GM18858 (cell line): ENCODE results near the gene FCHSD2.

Experiments
- ATAC-seq: cut with Tn5 transposase; IDR thresholded peaks from one replicate; pipeline ENCODE4 v1.9.1; 2021; ENCODE audit not compliant: unreplicated experiment

The FCHSD2 gene

DNA sequence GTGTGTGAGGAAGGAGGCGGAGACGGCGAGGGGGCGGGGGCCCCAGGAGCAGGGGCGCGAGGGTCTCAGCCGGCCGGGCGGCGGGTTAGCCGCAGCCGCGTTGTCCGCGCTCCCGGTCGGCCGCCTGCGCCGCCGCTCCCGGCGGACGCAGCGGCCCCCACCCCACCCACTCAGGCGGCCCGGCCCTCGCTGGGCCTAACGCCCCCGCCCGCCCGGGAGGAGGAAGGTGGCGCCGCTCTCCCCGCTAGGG lies at the start of gene FCHSD2:
TSS of gene FCHSD2 (minus strand) at position 191 of the 250 bp plus-strand sequence. CDS start 441 bp downstream, outside the sequence.
- no peak for ATAC-seq

DNA sequence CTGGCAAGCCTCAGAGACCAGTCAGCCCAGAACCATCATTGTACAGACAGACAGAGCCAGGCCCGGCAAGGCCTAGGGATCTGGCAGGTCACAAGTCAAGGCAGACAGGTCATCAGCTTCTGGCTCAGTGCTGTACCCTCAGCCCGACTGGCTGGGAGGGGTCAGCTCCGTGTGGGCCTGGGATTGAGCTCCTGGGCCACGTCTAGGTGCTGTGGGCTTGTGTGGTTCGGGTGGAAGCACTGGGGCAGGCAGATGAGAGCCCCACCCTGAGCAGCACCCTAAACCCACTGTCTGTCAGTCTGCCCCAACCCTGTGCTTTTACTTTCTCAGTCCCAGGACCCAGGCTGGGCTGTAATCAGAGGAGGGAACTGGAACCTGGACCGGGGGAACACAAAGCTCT lies 49.0 kb upstream of the FCHSD2 start:
- ATAC-seq = no peak

DNA sequence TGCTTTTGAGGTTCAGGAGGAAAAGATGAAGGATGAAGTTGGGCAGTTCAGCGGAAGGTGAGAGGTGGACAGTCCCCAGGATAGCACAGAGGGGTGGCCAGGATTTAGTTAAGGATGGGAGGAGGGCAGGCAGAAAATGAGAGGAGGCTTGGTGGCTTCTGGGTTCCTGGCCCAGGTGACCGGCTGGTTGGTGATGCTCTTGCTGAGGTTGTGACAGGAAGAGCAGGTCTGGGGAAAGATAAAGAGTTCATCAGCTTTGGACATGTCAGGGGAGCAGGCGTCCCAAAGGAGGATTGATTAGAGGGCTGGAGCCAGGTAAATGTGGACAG lies 48.4 kb upstream of the FCHSD2 start:
- ATAC-seq = no peak

DNA sequence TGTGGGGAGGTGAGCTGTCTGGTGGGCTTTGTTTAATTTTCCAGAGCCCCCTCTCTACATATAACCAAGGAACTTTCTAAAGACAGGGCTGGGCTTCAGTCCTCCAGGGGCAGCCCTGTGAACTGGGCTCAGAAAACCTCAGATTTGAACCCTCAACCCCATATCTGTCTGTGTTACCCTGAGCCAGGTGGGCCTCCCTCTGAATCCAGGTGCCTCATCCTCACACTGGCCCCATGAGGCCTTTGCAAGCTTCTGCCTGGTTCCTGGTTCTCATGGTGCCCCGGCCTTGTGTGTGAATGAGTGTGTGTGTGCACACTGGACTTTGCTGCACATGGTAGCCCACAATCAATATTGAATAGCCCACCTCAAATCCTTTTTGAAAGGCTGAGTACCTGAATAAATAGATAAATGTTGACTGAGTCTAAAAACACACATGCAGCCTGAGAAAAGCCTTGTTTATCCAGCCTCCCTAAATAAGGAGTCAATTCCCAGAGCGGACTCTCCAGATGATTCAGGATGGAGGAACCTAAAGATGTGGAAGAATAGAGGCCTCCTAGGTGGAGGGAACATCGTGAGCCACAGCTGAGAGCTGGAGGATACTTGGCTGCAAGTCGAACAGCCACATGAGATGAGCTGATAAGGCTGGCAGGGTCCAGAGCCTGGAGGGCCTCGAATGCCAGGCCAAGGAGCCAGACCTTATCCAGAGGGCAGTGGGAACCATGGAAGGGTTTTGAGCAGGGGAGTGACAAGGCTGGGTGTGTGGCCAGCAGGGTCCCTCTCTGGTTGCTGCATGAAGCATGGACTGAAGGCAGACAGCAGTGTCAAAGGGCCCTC lies 47.8 kb upstream of the FCHSD2 start:
- ATAC-seq = no peak

GRCh38 chr11:73189315-73189714 lies 47.2 kb upstream of the FCHSD2 start:
- ATAC-seq = no peak

- ATAC-seq = no peak
These were observed 46.2 kb upstream of the FCHSD2 start for GRCh38 chr11:73188301-73188700.

DNA sequence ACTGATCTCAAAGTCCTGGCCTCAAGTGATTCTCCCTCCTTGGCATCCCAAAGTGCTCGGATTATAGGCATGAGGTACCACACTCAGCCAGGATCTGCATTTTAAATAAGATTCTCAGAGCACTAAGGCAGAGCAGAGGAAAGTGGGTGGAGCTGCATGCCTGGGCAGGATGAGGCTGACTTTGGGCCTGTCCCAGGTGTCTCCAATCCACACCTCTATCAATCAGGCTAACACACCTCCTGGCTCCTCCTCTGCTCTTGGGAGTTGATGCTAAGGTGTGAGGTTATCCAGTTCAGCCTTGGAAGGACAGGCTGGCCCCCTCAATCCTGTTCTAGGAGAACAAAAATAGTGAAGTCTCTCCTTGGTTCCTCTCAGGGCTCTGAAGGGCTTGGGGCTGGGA lies 45.7 kb upstream of the FCHSD2 start:
- no peak for ATAC-seq

DNA sequence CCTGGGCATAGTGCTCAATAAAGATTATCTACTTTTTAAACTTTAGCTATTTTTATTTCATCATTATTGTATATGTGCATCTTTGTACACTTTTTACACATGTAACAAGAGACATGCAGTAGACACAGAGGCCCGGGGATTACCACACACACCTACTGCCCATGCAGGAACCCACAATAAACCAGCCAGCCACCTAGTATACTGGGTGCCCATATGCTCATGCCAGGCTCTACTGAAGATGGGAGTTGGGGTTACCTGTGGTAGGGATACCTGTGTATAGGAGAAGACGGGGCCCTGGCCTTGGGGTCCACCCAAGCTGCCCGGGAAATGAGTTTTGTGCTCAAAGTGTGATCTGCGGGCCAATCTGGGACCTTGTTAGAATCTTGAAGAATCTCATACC lies 44.8 kb upstream of the FCHSD2 start:
- no peak for ATAC-seq

GRCh38 chr11:73186294-73186850 lies 44.3 kb upstream of the FCHSD2 start:
- ATAC-seq = no peak

- no peak for ATAC-seq
These were observed 43.7 kb upstream of the FCHSD2 start for GRCh38 chr11:73185680-73186293.

GRCh38 chr11:73184953-73185671 lies 43.0 kb upstream of the FCHSD2 start:
- ATAC-seq = no peak

- ATAC-seq = no peak
These were observed 40.8 kb upstream of the FCHSD2 start for GRCh38 chr11:73182824-73183321.

DNA sequence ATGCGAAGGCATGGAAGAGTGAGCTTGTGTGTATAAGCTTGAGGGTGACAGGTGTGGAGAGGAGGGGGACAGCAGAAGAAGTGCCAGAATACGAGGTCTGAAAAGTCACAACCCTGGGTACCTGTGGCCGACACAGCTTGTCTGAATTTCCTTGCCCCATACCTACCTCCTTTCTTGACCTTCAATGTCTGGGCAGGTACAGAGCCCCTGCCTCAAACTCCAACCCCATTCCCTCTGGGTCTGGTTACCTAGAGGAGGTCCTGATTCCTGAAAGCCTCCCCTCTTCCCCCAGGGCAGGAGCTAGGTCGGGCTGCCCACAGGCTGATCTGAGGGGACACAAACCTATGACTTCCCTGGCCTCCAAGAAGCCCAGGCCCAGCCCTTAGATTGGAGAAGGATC lies 36.6 kb upstream of the FCHSD2 start:
- ATAC-seq = no peak

- no peak for ATAC-seq
These were observed 35.8 kb upstream of the FCHSD2 start for GRCh38 chr11:73177778-73178539.

- ATAC-seq = no peak
These were observed 35.3 kb upstream of the FCHSD2 start for GRCh38 chr11:73177380-73177777.

DNA sequence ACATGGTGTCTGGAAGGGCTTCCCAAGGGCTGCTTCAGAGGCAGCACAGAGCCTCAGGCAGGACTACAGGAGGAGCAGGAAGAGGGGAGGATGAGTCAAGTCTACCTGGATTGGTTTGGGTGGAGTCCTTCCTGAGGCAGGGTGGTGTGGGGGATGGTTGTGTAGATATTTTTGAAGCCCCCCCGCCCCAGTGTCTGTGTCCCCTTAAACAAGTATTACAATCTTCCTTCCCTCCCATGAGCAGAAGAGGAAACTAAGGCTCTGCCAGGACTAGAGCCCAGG lies 34.7 kb upstream of the FCHSD2 start:
- ATAC-seq = no peak

- no peak for ATAC-seq
These were observed 34.2 kb upstream of the FCHSD2 start for GRCh38 chr11:73176145-73176873.

- ATAC-seq = no peak
These were observed 33.5 kb upstream of the FCHSD2 start for GRCh38 chr11:73175551-73176144.

DNA sequence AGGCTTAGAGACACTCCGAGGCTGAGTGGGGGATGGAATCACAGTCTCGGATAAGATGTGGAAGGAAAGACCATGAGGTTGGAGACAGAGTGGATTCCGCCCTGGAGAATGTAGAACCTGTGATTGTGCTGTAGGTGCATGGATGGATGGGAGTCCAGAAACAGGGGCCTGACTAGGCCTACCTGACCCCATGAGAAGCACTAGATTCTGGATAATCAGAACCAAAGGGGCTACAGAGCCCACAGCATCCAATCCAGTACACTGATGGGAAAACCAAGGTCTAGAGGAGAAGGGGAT lies 32.3 kb upstream of the FCHSD2 start:
- no peak for ATAC-seq

DNA sequence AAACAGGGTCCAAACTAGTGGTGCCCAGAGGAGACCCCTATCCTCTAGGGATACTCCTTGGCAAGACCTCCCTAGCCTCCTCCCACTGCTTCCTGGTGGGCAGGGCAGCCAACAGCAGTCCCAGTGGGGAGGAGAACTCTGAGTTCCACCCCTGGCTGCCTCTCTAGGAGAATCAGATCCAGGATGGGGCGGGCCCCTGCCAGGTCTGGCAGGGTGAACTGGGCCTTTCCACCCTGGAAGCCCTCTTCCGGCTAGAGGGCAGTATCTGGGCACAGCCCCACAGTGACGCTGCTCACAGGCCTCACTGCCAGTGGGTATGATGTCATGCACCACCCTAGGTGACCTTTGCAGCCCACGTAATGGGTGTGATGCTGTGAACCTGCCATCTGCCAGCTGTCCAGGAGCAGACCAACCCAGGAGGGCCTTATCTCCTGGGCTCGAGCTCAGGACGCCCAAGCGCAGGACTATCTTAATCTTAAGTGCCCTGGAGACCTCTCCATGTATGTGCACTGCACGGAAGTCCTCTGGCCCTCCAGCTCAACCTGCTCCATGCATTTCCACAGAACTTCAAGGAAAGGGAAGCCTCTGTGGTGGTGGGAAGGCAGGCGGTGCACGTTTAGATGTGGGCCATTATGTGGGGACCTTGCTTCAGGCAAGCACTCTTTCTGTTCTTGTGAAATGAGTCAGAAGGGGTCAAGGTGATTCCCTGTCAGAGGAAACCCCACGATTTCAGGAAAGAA lies 31.8 kb upstream of the FCHSD2 start:
- ATAC-seq = no peak
